ENCODE measurements around the gene CARF. TPM values are rescaled to one million over a fixed set of nuclear protein-coding genes. Genes with fewer than 3 reads are reported as not detected.
"Not testable (repeated sequence)": the region's sequence is repeated elsewhere in the genome, so short reads cannot be mapped to it uniquely, and the experiment has no call there.

The CARF gene
- total RNA-seq, 2 donors from 2014 or later, result 14.3 to 15.8 TPM

GRCh38 chr2:202950592-202950991 lies 38.5 kb downstream of the CARF start:
- no peaks in the 10 kb centered on the region for H3K4me1 ChIP-seq (replicated peaks)
- no peak for DNase-seq (ENCODE audit: low spot score)
- no peaks in the 10 kb centered on the region for H3K9me3 ChIP-seq
- 70% methylated on average over 2 of the region's 2 CpGs for WGBS
- TF ChIP-seq CTCF (IDR thresholded peaks at IDR 0.05), result no peak
- TF ChIP-seq POLR2A (IDR thresholded peaks at IDR 0.05), result no peak
- TF ChIP-seq POLR2AphosphoS5 (IDR thresholded peaks at IDR 0.05), result no peak
- no peak overlapping the region for H3K27ac ChIP-seq
- intact Hi-C loops (cut with DNase I), result no loop called here
- no peaks in the 10 kb centered on the region for H3K36me3 ChIP-seq
- no peak overlapping the region for H3K4me3 ChIP-seq
- no peaks in the 10 kb centered on the region for H3K27me3 ChIP-seq (replicated peaks; ENCODE audit: insufficient read depth)

- H3K9me3 ChIP-seq, result no peaks in the 10 kb centered on the region
- intact Hi-C loops (cut with DNase I), result no loop called here
- DNase-seq (ENCODE audit: low spot score), result no peak
- TF ChIP-seq POLR2AphosphoS5 (IDR thresholded peaks at IDR 0.05), result no peak
- TF ChIP-seq CTCF (IDR thresholded peaks at IDR 0.05), result no peak
- TF ChIP-seq POLR2A (IDR thresholded peaks at IDR 0.05), result no peak
- H3K36me3 ChIP-seq, result no peaks in the 10 kb centered on the region
- H3K27ac ChIP-seq, result no peak overlapping the region
- H3K4me3 ChIP-seq, result no peak overlapping the region
- 96% methylated on average over 6 of the region's 6 CpGs for WGBS
- H3K27me3 ChIP-seq (replicated peaks; ENCODE audit: insufficient read depth), result no peaks in the 10 kb centered on the region
- H3K4me1 ChIP-seq (replicated peaks), result no peaks in the 10 kb centered on the region
These were observed 48.4 kb downstream of the CARF start for GRCh38 chr2:202960524-202960923.

GRCh38 chr2:202963712-202964111 lies 51.6 kb downstream of the CARF start:
- WGBS, result 95% methylated on average over 4 of the region's 4 CpGs
- intact Hi-C loops (cut with DNase I), result no loop called here
- no peak overlapping the region for H3K27ac ChIP-seq
- TF ChIP-seq POLR2AphosphoS5 (IDR thresholded peaks at IDR 0.05) (no peak), POLR2A (IDR thresholded peaks at IDR 0.05) (no peak), CTCF (IDR thresholded peaks at IDR 0.05) (no peak)
- no peaks in the 10 kb centered on the region for H3K9me3 ChIP-seq
- no peaks in the 10 kb centered on the region for H3K4me1 ChIP-seq (replicated peaks)
- no peaks in the 10 kb centered on the region for H3K36me3 ChIP-seq
- no peak for DNase-seq (ENCODE audit: low spot score)
- no peaks in the 10 kb centered on the region for H3K27me3 ChIP-seq (replicated peaks; ENCODE audit: insufficient read depth)
- H3K4me3 ChIP-seq, result no peak overlapping the region

- Histone ChIP-seq H3K36me3 (no peaks in the 10 kb centered on the region), H3K27ac (no peak overlapping the region), H3K4me1 (replicated peaks) (no peaks in the 10 kb centered on the region), H3K4me3 (no peak overlapping the region), H3K27me3 (replicated peaks; ENCODE audit: insufficient read depth) (no peaks in the 10 kb centered on the region), H3K9me3 (no peaks in the 10 kb centered on the region)
- intact Hi-C loops (cut with DNase I), result no loop called here
- no peak for DNase-seq (ENCODE audit: low spot score)
- TF ChIP-seq POLR2A (IDR thresholded peaks at IDR 0.05) (no peak), CTCF (IDR thresholded peaks at IDR 0.05) (no peak), POLR2AphosphoS5 (IDR thresholded peaks at IDR 0.05) (no peak)
- WGBS, result 71% methylated on average over 5 of the region's 5 CpGs
These were observed 53.9 kb downstream of the CARF start for GRCh38 chr2:202965810-202966460.

- H3K4me3 ChIP-seq; intact Hi-C loops (cut with DNase I); H3K27ac ChIP-seq; DNase-seq (ENCODE audit: low spot score); H3K27me3 ChIP-seq (replicated peaks; ENCODE audit: insufficient read depth); H3K9me3 ChIP-seq; H3K36me3 ChIP-seq; H3K4me1 ChIP-seq (replicated peaks): not testable (repeated sequence)
- 50% methylated on average over 2 of the region's 2 CpGs for WGBS
These were observed 57.3 kb downstream of the CARF start for GRCh38 chr2:202969404-202969803.

All from prostate gland (tissue), 2 donors.